ENCODE data around the gene TMCC2. TPM values are rescaled to one million over a fixed set of nuclear protein-coding genes. Genes with fewer than 3 reads are reported as not detected.

TMCC2 gene
- total RNA-seq, 1 experiment from 2014 or later = 3.3 TPM

DNA sequence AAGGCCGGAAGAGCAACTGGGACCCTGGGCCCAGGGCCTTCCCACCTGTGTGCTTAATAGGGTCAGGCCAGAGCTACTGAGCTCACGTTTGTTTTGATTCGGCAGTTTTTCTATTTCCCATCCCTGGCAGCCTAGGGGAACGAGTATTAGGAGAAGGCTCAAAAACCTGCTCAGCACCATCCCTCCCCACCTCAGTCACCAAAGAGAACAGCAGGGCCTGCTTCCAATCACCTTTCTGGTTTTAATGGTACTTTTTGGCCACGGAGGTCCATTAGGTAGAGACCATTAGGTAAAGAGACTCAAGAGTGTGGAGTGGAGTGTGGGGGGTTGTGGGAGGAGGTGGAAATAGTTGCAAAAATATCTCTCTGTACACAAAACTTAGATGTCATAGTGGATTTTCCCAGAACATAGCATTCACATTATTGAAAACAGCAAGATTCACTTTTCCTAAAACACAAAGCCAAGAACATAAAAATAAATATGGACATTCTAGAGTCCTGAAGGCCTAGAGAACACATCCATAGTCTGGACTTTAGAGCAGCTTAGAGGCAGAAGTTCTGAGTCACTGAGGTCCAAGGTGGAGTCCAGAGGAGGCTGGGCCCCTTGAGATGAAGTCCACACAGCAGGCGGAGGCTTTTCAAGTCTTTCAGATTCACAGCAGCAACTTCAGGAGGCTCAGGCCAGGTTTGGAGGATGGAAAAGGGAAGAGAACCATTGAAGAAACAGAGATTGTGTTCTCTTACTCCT lies 74.3 kb downstream of the TMCC2 start:
- DNase-seq (ENCODE audit: low read depth) = no peak

DNA sequence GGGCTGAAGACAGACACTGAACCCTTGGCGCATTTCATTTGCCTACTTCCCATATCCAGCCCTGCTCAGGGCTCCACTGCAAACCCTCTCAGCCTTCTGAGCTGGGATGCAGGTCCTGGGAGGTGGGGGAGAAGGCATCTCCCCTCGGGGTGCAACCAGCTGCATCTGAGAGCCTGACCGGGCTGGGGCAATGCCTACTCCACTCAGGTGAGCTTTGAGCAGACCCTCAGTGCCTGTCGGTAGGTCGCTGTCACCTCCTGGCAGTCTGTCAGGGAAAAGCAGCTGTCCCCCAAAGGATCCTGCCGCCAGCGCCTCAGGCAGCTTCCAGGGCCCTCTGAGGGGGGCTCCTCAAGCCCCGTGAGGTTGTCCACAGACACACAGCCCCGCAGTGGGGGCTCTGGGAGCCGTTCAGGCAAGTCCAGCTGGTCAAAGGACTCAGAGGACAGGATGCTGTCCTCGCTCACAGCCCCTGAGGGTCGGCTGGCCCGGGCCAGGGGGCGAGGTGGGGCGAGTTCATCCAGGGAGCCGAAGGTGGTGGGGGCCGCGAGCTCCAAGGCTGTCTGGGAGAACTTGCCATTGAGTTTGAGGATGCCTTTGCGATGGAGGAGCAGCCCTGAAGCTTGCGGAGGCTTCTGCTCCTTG lies 75.6 kb downstream of the TMCC2 start:
- no peak for DNase-seq (ENCODE audit: low read depth)

GRCh38 chr1:205304046-205304694 lies 76.4 kb downstream of the TMCC2 start:
- no peak for DNase-seq (ENCODE audit: low read depth)

GRCh38 chr1:205304695-205305070 lies 76.9 kb downstream of the TMCC2 start:
- no peak for DNase-seq (ENCODE audit: low read depth)

GRCh38 chr1:205306929-205307566 lies 79.3 kb downstream of the TMCC2 start:
- no peak for DNase-seq (ENCODE audit: low read depth)

DNA sequence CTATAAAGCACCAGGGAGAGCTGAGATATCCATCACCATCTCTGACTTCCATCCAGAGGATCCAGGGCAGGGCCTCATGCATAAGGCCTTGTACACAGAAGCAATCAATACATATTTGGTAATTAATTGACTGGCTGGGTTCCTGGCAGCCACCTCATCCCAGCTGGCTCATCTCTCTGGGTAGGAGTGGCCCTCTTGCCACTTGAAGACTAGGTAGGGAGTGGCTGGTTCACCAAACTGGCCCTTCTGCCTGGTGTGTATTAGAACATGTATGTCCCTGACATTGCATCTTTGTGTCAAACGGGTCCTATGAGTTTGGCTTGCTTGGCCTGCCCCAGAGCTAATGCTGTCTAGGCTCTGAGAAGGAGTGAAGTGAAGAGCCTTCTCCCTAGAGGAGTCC lies 82.0 kb downstream of the TMCC2 start:
- DNase-seq (ENCODE audit: low read depth) = no peak

DNA sequence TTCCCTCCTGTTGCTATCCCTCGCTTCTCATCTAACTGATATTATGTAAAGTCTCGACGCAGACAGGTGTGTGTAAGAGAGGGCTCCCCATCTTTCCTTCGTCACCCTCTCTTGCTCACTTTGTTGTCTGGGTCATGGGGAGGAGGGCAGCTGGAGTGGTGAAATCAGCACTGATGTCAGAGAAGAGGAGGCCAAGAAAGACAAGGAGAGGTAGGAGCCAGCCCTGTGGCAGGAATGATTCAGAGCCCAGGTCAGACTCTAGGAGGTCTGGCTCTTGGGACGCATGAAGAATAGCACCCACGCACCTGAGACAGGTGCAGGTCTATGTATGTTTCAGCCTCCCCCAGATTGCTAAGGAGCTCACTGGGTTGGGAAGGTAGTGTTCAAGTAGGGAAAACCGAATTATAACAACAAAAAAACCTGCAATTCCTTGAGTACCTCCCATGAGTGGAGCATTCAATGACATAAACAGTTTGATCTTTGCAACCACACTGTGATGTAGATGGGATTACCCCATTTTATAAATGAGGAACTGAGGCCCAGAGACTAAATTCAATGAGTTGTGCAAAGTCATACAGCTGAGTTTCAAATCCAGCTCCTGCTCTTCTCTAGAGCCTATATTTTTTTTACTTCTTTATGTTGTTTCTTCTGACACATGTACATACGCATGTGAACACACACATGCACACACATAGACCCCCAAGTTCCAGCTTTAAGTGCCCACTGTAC lies 83.4 kb downstream of the TMCC2 start:
- no peak for DNase-seq (ENCODE audit: low read depth)

- no peak for DNase-seq (ENCODE audit: low read depth)
These were observed 85.3 kb downstream of the TMCC2 start for GRCh38 chr1:205312866-205313562.

DNA sequence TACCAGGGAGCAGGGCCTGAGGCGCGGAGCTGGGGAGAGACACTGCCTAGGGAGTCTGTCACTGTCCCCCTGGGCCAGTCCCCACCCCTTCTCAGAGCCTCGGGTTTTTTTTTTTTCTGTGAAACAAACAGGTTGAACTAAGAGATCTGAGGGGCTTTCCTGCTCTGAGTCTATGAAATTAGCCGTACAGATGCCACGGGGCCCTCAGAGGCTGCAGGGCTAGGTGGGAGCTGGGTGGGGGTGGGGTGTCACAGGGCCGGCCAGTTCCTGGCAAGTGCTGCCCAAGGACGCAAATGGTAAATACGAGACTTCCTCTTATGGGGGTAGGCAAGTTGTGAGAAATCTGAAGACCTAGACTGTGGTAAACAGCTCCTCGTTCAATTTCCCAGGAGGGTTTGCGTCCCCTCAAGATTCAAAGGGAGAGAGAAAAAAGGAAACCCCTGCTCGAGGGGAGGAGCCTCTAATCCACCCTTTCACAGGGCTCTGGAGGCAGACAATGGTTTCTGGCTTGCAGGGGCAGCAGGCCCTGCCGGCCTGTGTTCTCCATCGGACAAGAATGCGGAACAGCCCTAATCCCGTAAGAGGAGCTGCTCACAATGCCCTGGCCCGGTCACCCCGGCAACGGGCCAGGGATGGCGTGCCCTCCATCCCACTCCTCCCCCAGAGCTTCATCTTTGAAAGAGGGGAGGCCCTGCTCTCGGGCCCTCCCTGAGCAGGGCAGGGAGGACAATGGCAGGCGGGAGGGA lies 86.0 kb downstream of the TMCC2 start:
- DNase-seq (ENCODE audit: low read depth) = no peak

- no peak for DNase-seq (ENCODE audit: low read depth)
These were observed 87.4 kb downstream of the TMCC2 start for GRCh38 chr1:205315008-205315618.

DNA sequence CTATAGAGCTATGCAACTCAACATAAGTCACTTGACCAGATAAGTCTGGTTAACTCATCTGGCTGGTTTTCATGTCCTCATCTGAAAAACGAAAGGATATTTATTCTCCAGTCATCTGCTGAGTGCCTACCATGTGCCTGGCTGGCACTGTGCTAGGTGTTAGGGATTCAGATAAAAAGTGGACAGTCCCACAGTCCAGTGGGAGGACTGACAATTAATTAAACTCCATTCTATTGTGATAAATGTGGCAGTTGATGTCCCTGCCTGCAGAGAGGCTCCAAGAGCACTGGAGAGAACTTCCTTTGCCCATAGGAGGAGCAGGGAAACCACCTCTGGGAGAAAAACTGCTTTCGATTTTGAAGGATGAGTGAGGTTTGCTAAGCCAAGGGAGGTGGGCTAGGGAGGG lies 88.4 kb downstream of the TMCC2 start:
- no peak for DNase-seq (ENCODE audit: low read depth)

- DNase-seq (ENCODE audit: low read depth) = peak; percentile 75
These were observed 89.7 kb downstream of the TMCC2 start for GRCh38 chr1:205317311-205317917.

- DNase-seq (ENCODE audit: low read depth) = no peak
These were observed 90.7 kb downstream of the TMCC2 start for GRCh38 chr1:205318231-205318991.

DNA sequence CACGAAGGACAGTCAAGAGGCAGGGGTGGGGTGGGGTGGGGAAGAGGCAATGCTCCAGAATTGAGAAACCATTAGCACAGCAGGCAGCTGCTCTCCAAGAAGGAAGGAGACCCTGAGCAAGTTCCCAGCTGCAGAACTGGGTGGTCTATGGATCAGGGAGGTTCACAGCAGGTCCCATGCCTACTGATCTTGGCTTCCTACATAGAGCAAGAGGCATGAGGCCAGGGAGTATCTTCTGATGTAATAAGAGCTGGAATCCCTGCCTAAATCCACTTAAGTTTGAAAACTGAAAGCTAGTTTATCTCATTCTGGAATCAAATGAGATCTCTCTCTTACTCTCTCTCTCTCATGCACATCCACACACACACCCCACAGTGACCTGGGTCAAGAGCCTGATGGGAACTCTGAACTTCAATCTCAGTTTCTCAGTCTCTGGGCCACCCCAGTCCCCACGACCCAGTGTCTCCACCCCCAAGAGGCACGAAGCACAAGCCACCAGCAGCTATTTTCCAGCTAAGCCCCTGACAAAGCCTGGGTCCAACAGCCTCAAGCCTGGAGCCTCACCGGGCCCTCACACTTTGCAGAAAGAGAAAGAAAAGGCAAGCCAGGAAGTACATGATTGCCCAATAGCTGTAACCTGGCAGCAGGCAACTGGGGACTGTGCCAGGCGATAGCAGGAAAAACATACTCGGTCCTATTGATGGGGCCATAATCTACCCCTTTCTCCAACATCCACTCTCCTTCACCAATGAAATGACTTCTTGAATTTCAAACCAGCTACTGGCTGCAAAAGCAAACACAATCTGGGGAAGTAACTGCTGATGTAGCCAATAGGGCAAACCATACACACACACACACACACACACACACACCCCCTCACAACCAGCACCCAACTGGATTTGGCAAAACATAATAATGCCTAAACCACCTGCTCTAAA lies 91.6 kb downstream of the TMCC2 start:
- DNase-seq (ENCODE audit: low read depth) = peak; percentile 22

DNA sequence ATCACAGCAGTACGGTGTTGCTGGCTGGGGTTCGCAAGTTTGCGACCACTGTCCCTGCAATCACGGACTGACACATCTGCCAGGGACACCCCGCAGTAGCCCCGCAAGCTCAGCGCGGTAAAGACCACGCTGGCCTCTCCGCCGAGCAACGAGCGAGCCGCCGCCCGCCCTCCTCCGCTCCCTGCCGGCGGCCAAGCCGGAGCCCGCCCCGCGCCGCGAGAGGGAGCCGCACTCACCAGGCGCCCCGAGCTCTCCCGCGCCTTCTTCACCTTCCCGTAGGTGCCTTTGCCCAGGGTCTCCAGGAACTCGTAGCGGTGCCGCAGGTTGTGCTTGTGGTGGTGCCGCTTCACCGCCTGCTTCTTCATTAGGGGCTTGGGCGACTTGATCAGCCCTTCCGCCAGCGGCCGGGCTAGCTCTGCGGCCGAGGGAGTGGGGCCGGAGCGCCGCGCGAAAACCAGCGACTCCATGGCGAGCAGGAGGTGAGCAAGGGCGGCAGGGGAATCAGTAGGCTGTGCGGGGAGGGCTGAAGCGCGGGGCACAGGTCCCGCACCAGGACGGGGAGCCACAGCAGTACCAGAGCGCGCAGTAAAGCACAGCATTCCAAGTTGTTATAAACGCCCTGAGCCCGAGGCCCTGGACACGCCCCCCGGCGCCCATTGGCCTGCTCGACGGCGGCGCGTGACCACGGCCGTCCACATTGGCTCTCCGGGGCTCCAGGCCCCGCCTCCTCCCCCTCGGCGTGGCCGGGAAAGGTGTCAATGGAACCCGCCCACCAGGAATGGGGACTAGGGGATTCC lies 93.6 kb downstream of the TMCC2 start, which contains the start of gene NUAK2:
Gene NUAK2 (minus strand): TSS at position 584 of the 797 bp plus-strand sequence. CDS start 117 bp downstream, at position 467.
- peak; percentile 73 for DNase-seq (ENCODE audit: low read depth)

DNA sequence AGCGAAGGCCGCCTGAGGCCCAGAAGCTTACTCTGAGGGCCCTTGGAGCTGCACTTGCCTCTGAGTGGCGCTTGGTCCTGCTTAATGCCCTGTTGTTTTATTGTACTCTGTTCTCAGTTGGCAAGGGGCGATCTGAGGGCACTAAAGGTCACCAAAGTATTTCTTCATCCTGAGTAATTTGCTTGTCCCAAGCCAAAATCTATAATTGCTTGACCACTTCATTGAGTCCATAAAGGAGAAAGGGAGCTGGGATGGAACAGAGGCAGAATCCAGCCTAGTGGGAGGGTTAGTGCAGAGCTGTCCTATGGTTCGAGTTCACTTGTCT lies 94.2 kb downstream of the TMCC2 start:
- no peak for DNase-seq (ENCODE audit: low read depth)

All from LHCN-M2 (cell line).